Measurements from ENCODE around the gene HIPK3.

Gene HIPK3

DNA sequence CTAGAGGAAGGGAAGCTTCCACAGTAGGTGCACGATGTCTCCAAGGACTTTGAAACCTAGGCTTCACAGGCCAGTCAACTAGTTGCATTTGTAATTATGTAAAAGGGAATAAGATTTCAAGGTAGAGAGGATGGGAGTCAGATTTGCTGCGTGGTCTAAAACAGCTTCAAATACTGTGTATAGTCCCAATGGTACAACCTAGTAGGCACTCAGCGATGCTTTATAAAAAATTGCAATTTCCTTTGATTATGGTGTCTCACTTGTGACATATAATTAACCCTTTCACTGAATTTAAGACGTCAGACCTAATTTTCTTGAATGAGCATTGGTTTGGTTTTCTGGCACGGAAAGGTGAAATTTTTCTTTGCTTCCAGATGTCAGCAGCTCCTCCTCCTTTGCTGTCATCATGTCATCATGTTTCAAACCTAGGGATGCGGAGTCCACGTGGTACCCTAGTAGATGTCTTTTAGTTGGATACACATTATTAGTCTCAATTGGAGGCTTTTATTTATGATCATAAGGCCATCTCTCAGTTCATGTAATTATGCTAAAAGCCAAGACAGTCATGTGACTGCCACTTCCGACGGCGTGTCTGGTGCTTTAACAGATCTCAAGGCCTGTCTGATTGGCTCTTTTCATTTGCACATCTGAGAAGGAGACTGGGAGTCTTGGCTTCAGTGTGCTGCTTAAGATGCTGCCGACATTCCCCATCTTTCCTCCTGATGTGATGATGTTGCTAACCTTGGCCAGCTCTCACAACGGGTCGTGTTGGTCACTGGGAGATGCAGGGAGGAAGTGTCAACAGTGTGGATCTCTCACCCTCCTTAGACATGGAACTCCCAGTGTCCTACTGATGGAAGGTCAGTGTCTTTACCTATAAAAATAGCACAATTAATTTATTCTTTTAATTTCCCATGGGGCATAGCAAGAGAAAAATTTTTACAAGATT is 134.0 kb downstream of the HIPK3 start:
- H2AFZ ChIP-seq (ENCODE audit: low read length), result no peak overlapping the region
- H3K9me3 ChIP-seq (ENCODE audit: insufficient read depth, low read depth, low read length), result peaks cover under 1% of the 10 kb centered on the region; the same call in 1 of the 2 replicates
- H3K79me2 ChIP-seq (ENCODE audit: insufficient read depth, low read length), result no peaks in the 10 kb centered on the region
- H3K4me2 ChIP-seq (ENCODE audit: low read depth, low read length, poor library complexity, severe bottlenecking), result no peak overlapping the region
- no peak for TF ChIP-seq EZH2phosphoT487 (IDR thresholded peaks at IDR 0.05; ENCODE audit: borderline replicate concordance)
- TF ChIP-seq, protein P1, sequence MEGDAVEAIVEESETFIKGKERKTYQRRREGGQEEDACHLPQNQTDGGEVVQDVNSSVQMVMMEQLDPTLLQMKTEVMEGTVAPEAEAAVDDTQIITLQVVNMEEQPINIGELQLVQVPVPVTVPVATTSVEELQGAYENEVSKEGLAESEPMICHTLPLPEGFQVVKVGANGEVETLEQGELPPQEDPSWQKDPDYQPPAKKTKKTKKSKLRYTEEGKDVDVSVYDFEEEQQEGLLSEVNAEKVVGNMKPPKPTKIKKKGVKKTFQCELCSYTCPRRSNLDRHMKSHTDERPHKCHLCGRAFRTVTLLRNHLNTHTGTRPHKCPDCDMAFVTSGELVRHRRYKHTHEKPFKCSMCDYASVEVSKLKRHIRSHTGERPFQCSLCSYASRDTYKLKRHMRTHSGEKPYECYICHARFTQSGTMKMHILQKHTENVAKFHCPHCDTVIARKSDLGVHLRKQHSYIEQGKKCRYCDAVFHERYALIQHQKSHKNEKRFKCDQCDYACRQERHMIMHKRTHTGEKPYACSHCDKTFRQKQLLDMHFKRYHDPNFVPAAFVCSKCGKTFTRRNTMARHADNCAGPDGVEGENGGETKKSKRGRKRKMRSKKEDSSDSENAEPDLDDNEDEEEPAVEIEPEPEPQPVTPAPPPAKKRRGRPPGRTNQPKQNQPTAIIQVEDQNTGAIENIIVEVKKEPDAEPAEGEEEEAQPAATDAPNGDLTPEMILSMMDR (conservative IDR thresholded peaks at IDR 0.05; ENCODE audit: low read length), result no peak
- no peaks in the 10 kb centered on the region for H3K27me3 ChIP-seq (ENCODE audit: insufficient read depth, low read length, poor library complexity, severe bottlenecking)
- no peaks in the 10 kb centered on the region for H3K4me1 ChIP-seq (ENCODE audit: insufficient read depth, low read length, poor library complexity, severe bottlenecking)
- no peaks in the 10 kb centered on the region for H3K36me3 ChIP-seq (ENCODE audit: insufficient read depth, low read length)
- H3K4me3 ChIP-seq (ENCODE audit: low read length, poor library complexity, severe bottlenecking), result no peak overlapping the region
- H3F3A ChIP-seq (ENCODE audit: low read depth), result no peaks in the 10 kb centered on the region
- no peaks in the 10 kb centered on the region for H4K20me1 ChIP-seq (ENCODE audit: insufficient read depth, low read length, poor library complexity, severe bottlenecking)
- no peaks in the 10 kb centered on the region for H3K9me2 ChIP-seq (replicated peaks; ENCODE audit: low read depth, low read length)
- no peak overlapping the region for H3K9ac ChIP-seq (ENCODE audit: low read depth, low read length, poor library complexity, severe bottlenecking)

DNA sequence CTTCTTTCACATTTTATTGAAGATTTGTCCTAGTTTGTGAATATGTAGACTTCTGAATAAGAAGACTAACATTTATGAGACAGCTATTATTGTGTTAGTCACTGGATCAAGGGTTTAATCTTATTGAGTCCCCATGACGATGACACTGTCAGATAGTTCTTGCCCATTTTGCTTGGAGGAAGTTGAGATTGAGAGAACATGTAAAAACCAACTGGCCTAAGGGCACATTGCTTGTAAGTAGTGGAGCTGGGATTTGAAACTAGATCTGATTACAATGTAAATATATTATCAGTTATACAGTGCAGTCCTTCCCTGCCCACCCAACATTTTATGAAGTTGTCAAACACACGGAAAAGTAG is 134.7 kb downstream of the HIPK3 start:
- Histone ChIP-seq H3K4me1 (ENCODE audit: insufficient read depth, low read length, poor library complexity, severe bottlenecking) (no peaks in the 10 kb centered on the region), H3K36me3 (ENCODE audit: insufficient read depth, low read length) (no peaks in the 10 kb centered on the region), H3K27me3 (ENCODE audit: insufficient read depth, low read length, poor library complexity, severe bottlenecking) (no peaks in the 10 kb centered on the region), H2AFZ (ENCODE audit: low read length) (no peak overlapping the region), H3K4me2 (ENCODE audit: low read depth, low read length, poor library complexity, severe bottlenecking) (no peak overlapping the region), H3K79me2 (ENCODE audit: insufficient read depth, low read length) (no peaks in the 10 kb centered on the region), H3K4me3 (ENCODE audit: low read length, poor library complexity, severe bottlenecking) (no peak overlapping the region), H3K9me2 (replicated peaks; ENCODE audit: low read depth, low read length) (no peaks in the 10 kb centered on the region), H4K20me1 (ENCODE audit: insufficient read depth, low read length, poor library complexity, severe bottlenecking) (no peaks in the 10 kb centered on the region), H3K9ac (ENCODE audit: low read depth, low read length, poor library complexity, severe bottlenecking) (no peak overlapping the region), H3K9me3 (ENCODE audit: insufficient read depth, low read depth, low read length) (no peaks in the 10 kb centered on the region), H3F3A (ENCODE audit: low read depth) (no peaks in the 10 kb centered on the region)
- TF ChIP-seq EZH2phosphoT487 (IDR thresholded peaks at IDR 0.05; ENCODE audit: borderline replicate concordance), result no peak
- TF ChIP-seq, protein P1 (conservative IDR thresholded peaks at IDR 0.05; ENCODE audit: low read length), result no peak

DNA sequence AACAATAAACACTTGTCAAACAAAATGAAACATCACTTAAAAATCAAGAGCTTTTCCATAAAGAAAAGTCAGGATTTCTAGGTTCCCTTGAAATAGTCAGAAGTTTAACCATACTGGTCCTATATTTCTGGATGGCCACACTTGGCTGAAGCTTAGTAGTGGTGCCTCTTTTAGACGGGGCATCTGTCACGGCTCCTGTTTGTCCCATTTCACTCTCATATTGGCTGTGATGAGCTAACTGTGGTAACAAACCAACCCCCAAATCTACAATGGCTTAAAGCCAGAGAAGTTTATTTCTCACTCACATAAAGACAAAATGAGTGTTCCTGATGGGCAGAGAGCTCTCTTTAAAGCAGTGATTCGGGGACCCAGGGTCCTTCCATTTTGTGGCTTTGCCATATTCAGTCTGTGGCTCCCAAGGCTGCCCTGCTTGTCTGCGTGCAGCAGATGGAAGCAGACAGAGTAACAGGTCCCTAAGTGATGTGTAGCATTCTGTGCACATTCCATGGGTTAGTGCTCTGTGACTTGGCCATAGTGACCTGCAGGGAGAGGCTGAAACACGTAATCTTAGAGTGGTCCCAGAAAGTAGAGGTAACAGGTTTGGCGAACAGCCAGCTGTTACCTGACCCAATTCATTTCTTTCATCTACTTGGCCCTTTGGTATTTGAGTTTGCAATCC is 137.4 kb downstream of the HIPK3 start:
- Histone ChIP-seq H3K4me1 (ENCODE audit: insufficient read depth, low read length, poor library complexity, severe bottlenecking) (no peaks in the 10 kb centered on the region), H3K4me3 (ENCODE audit: low read length, poor library complexity, severe bottlenecking) (no peak overlapping the region), H3K79me2 (ENCODE audit: insufficient read depth, low read length) (no peaks in the 10 kb centered on the region), H3F3A (ENCODE audit: low read depth) (no peaks in the 10 kb centered on the region), H2AFZ (ENCODE audit: low read length) (no peak overlapping the region), H3K9me2 (replicated peaks; ENCODE audit: low read depth, low read length) (no peaks in the 10 kb centered on the region), H3K36me3 (ENCODE audit: insufficient read depth, low read length) (no peaks in the 10 kb centered on the region), H3K4me2 (ENCODE audit: low read depth, low read length, poor library complexity, severe bottlenecking) (no peak overlapping the region), H3K27me3 (ENCODE audit: insufficient read depth, low read length, poor library complexity, severe bottlenecking) (no peaks in the 10 kb centered on the region), H3K9ac (ENCODE audit: low read depth, low read length, poor library complexity, severe bottlenecking) (no peak overlapping the region), H3K9me3 (ENCODE audit: insufficient read depth, low read depth, low read length) (no peaks in the 10 kb centered on the region), H4K20me1 (ENCODE audit: insufficient read depth, low read length, poor library complexity, severe bottlenecking) (no peaks in the 10 kb centered on the region)
- no peak for TF ChIP-seq EZH2phosphoT487 (IDR thresholded peaks at IDR 0.05; ENCODE audit: borderline replicate concordance)
- TF ChIP-seq, protein P1 (conservative IDR thresholded peaks at IDR 0.05; ENCODE audit: low read length), result no peak

Data from Loucy (cell line).